HL-60 (cell line): ENCODE measurements around the gene LRP1B.

Experiments
- CTCF ChIP-seq: IDR thresholded peaks from one replicate; pipeline ENCODE4 v1.5.1; 2011; ENCODE audit warnings: low read length, control low read depth, inconsistent platforms; ENCODE audit not compliant: insufficient read depth
- GABPA ChIP-seq: IDR thresholded peaks from 2 replicates; pipeline ENCODE4 v1.6.1; 2012; ENCODE audit warnings: low read depth
- SPI1 ChIP-seq: IDR thresholded peaks from 2 replicates; pipeline ENCODE4 v1.6.1; 2012; ENCODE audit warnings: low read depth, mild to moderate bottlenecking, borderline replicate concordance
- TF ChIP-seq, protein P1 (sequence below): IDR thresholded peaks from 2 replicates; pipeline ENCODE4 v1.6.1; 2012; ENCODE audit warnings: low read depth; ENCODE audit not compliant: insufficient replicate concordance

GRCh38 chr2:141381946-141382345, 748.9 kb downstream of the LRP1B start:
- no peak for TF ChIP-seq GABPA
- TF ChIP-seq CTCF, result no peak
- TF ChIP-seq, protein P1, sequence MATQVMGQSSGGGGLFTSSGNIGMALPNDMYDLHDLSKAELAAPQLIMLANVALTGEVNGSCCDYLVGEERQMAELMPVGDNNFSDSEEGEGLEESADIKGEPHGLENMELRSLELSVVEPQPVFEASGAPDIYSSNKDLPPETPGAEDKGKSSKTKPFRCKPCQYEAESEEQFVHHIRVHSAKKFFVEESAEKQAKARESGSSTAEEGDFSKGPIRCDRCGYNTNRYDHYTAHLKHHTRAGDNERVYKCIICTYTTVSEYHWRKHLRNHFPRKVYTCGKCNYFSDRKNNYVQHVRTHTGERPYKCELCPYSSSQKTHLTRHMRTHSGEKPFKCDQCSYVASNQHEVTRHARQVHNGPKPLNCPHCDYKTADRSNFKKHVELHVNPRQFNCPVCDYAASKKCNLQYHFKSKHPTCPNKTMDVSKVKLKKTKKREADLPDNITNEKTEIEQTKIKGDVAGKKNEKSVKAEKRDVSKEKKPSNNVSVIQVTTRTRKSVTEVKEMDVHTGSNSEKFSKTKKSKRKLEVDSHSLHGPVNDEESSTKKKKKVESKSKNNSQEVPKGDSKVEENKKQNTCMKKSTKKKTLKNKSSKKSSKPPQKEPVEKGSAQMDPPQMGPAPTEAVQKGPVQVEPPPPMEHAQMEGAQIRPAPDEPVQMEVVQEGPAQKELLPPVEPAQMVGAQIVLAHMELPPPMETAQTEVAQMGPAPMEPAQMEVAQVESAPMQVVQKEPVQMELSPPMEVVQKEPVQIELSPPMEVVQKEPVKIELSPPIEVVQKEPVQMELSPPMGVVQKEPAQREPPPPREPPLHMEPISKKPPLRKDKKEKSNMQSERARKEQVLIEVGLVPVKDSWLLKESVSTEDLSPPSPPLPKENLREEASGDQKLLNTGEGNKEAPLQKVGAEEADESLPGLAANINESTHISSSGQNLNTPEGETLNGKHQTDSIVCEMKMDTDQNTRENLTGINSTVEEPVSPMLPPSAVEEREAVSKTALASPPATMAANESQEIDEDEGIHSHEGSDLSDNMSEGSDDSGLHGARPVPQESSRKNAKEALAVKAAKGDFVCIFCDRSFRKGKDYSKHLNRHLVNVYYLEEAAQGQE, result no peak
- TF ChIP-seq SPI1, result no peak
